GM12878 (cell line): ENCODE data around the gene PIP5K1A. TPM values are rescaled to one million over a fixed set of nuclear protein-coding genes. Genes with fewer than 3 reads are reported as not detected.
A peak's percentile ranks its signal among the peaks of the same experiment; 100 is the strongest.

ENCODE experiments used
- ETV6 ChIP-seq, 2 experiments: fragments of 450-650 bp in 1 of 2; IDR thresholded peaks in 1 of 2; conservative IDR thresholded peaks in 1 of 2; 2 replicates each; pipeline ENCODE4 v1.6.1; 2014; ENCODE audit warnings: antibody characterized with exemption in 1 of 2, borderline replicate concordance in 1 of 2, low read depth in 1 of 2, mild to moderate bottlenecking in 1 of 2, moderate library complexity in 1 of 2
- MXI1 ChIP-seq: fragments of 150-350 bp; IDR thresholded peaks from 2 replicates; pipeline ENCODE4 v1.6.1; 2011; ENCODE audit warnings: low read depth, mild to moderate bottlenecking, inconsistent platforms, low read length, improper control_type of control experiment
- NFIC ChIP-seq: IDR thresholded peaks from 2 replicates; pipeline ENCODE4 v1.6.1; 2012; ENCODE audit warnings: low read depth, mild to moderate bottlenecking, inconsistent platforms, low read length, moderate library complexity
- PML ChIP-seq: IDR thresholded peaks from 2 replicates; pipeline ENCODE4 v1.6.1; 2012; ENCODE audit warnings: low read length, inconsistent platforms
- SMAD1 ChIP-seq: fragments of 450-650 bp; IDR thresholded peaks from 2 replicates; pipeline ENCODE4 v1.6.1; 2018; ENCODE audit warnings: mild to moderate bottlenecking, low read depth; ENCODE audit not compliant: partially characterized antibody
- TCF7 ChIP-seq: IDR thresholded peaks from 2 replicates; pipeline ENCODE4 v1.6.1; 2014; ENCODE audit warnings: antibody characterized with exemption, borderline replicate concordance
- ZNF207 ChIP-seq: fragments of 450-650 bp; IDR thresholded peaks from 2 replicates; pipeline ENCODE4 v1.6.1; 2014; ENCODE audit warnings: antibody characterized with exemption, mild to moderate bottlenecking, borderline replicate concordance
- ZNF24 ChIP-seq: fragments of 450-650 bp; IDR thresholded peaks from 2 replicates; pipeline ENCODE4 v1.6.1; 2017; ENCODE audit warnings: antibody characterized with exemption, mild to moderate bottlenecking
- ZSCAN29 ChIP-seq: fragments of 450-650 bp; IDR thresholded peaks from 2 replicates; pipeline ENCODE4 v1.6.1; 2017; ENCODE audit warnings: mild to moderate bottlenecking, moderate library complexity
- polyA plus RNA-seq, 11 experiments: library from polyadenylated mRNA; depleted of rRNA in 4 of 11; unstranded in 6 of 11; stranded (reverse) in 5 of 11; fragments of >200 nt; fragmentation: Nextera tagmentation in 4 of 11; fragmentation: Illumina TruSeq in 1 of 11; extraction: Ambion mirVana in 4 of 11; extraction: Trizol in 1 of 11; gene quantifications; 1 replicate in 1 of 11; 2 replicates in 10 of 11; pipeline versions ENCODE4 v1.2.1 to v1.2.3, GENCODE V29; 2011 to 2016; ENCODE audit warnings: inconsistent platforms in 2 of 11, missing spikeins in 2 of 11, low read depth in 1 of 11
- total RNA-seq, 4 experiments: library from RNA; depleted of rRNA in 3 of 4; stranded (reverse); fragments of >200 nt in 3 of 4; fragmentation: Illumina TruSeq in 1 of 4; extraction: Trizol in 1 of 4; gene quantifications; 2 replicates each; pipeline versions ENCODE4 v1.2.1 to v1.2.3, GENCODE V29; 2013 to 2021
- TF ChIP-seq, protein P1 (sequence below): fragments of 450-650 bp; formaldehyde crosslinking; IDR thresholded peaks from 2 replicates; pipeline ENCODE4 v1.4.0; 2022; ENCODE audit warnings: mild to moderate bottlenecking, moderate library complexity
- TF ChIP-seq, protein P2 (sequence below): fragments of 450-650 bp; conservative IDR thresholded peaks from 2 replicates; pipeline ENCODE4 v1.6.1; 2017; ENCODE audit warnings: mild to moderate bottlenecking, moderate library complexity
- TF ChIP-seq, protein P3 (sequence below), 3 experiments: IDR thresholded peaks in 2 of 3; conservative IDR thresholded peaks in 1 of 3; 2 replicates each; pipeline ENCODE4 v1.5.1; 2011; ENCODE audit warnings: low read depth in 3 of 3, low read length in 3 of 3, mild to moderate bottlenecking in 3 of 3, control low read depth in 2 of 3, moderate library complexity in 2 of 3, inconsistent platforms in 1 of 3, mixed read lengths in 1 of 3; ENCODE audit not compliant: control insufficient read depth in 2 of 3, insufficient read depth in 1 of 3; ENCODE audit errors: extremely low read depth in 1 of 3
- TF ChIP-seq, protein P4 (sequence below): IDR thresholded peaks from 2 replicates; pipeline ENCODE4 v1.6.1; 2012; ENCODE audit warnings: low read depth, low read length, improper control_type of control experiment
- TF ChIP-seq, protein P5 (sequence below): fragments of 450-650 bp; IDR thresholded peaks from 2 replicates; pipeline ENCODE4 v1.6.1; 2014; ENCODE audit warnings: mild to moderate bottlenecking

The PIP5K1A gene
- total and polyA plus RNA-seq, 10 of the 15 experiments (the other 5 are each of a cell fraction or from before 2014, with no cell fraction given): 4.5 to 114 (median 51.5) TPM

DNA sequence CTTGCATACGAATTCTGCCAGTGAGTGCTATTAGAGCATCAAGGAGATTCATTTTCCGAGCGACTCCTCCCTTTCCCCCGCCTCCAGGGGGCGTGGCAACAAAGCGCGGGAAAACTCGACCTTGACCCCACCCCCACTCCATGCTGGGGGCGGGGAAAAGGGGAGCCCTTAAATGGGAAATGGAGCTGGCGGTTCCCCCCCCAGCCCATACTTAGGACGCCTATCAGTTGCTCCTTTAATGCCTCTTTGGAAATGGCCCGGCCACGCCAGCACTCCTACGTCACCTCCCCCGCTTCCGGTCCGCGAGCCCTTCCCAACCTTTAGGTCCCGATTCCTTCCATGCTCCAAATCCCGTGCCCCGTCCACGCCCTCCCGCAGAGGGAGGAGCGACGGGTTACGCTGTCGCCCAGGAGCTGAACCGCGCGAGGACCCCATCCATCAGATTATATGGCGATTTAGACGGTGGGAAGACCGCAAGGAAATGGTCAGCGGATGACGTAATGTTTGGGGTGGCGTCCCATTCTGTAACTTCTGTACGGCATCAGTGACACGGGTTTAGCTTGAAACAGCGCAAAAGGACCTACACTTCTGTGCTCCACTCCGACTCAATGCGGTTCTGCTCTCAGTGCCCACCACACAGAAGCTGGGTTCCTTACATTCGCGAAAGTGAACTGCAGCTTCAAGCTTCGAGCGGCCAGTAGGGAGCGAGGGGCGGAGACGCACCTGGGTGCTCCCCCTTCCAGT is 83.0 kb downstream of the PIP5K1A start (continued):
- TF ChIP-seq, protein P1, sequence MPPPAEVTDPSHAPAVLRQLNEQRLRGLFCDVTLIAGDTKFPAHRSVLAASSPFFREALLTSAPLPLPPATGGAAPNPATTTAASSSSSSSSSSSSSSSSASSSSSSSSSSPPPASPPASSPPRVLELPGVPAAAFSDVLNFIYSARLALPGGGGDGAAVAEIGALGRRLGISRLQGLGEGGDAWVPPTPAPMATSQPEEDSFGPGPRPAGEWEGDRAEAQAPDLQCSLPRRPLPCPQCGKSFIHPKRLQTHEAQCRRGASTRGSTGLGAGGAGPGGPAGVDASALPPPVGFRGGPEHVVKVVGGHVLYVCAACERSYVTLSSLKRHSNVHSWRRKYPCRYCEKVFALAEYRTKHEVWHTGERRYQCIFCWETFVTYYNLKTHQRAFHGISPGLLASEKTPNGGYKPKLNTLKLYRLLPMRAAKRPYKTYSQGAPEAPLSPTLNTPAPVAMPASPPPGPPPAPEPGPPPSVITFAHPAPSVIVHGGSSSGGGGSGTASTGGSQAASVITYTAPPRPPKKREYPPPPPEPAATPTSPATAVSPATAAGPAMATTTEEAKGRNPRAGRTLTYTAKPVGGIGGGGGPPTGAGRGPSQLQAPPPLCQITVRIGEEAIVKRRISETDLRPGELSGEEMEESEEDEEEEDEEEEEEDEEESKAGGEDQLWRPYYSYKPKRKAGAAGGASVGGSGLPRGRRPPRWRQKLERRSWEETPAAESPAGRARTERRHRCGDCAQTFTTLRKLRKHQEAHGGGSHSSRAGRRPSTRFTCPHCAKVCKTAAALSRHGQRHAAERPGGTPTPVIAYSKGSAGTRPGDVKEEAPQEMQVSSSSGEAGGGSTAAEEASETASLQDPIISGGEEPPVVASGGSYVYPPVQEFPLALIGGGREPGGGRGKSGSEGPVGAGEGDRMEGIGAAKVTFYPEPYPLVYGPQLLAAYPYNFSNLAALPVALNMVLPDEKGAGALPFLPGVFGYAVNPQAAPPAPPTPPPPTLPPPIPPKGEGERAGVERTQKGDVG (CRISPR knock-in tag): peak; percentile 79; the same call in 1 of the 2 replicates
- no peak for TF ChIP-seq ZNF24
- TF ChIP-seq, protein P2, sequence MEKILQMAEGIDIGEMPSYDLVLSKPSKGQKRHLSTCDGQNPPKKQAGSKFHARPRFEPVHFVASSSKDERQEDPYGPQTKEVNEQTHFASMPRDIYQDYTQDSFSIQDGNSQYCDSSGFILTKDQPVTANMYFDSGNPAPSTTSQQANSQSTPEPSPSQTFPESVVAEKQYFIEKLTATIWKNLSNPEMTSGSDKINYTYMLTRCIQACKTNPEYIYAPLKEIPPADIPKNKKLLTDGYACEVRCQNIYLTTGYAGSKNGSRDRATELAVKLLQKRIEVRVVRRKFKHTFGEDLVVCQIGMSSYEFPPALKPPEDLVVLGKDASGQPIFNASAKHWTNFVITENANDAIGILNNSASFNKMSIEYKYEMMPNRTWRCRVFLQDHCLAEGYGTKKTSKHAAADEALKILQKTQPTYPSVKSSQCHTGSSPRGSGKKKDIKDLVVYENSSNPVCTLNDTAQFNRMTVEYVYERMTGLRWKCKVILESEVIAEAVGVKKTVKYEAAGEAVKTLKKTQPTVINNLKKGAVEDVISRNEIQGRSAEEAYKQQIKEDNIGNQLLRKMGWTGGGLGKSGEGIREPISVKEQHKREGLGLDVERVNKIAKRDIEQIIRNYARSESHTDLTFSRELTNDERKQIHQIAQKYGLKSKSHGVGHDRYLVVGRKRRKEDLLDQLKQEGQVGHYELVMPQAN: peak; percentile 97
- TF ChIP-seq MXI1: 0 out of 2 replicates have a peak, but pooled peaks have one; percentile 15
- no peak for TF ChIP-seq ZSCAN29
- TF ChIP-seq, protein P3, sequence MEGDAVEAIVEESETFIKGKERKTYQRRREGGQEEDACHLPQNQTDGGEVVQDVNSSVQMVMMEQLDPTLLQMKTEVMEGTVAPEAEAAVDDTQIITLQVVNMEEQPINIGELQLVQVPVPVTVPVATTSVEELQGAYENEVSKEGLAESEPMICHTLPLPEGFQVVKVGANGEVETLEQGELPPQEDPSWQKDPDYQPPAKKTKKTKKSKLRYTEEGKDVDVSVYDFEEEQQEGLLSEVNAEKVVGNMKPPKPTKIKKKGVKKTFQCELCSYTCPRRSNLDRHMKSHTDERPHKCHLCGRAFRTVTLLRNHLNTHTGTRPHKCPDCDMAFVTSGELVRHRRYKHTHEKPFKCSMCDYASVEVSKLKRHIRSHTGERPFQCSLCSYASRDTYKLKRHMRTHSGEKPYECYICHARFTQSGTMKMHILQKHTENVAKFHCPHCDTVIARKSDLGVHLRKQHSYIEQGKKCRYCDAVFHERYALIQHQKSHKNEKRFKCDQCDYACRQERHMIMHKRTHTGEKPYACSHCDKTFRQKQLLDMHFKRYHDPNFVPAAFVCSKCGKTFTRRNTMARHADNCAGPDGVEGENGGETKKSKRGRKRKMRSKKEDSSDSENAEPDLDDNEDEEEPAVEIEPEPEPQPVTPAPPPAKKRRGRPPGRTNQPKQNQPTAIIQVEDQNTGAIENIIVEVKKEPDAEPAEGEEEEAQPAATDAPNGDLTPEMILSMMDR (IDR thresholded peaks at IDR 0.05 in 2 of 3, conservative IDR thresholded peaks at IDR 0.05 in 1 of 3; ENCODE audit: control insufficient read depth in 2 of 3, extremely low read depth in 1 of 3, insufficient read depth in 1 of 3, low read depth in 3 of 3, low read length in 3 of 3): no peak; a peak in 1 of 6 replicates
- TF ChIP-seq ETV6 (conservative IDR thresholded peaks at IDR 0.05 in 1 of 2, IDR thresholded peaks at IDR 0.05 in 1 of 2; ENCODE audit: borderline replicate concordance in 1 of 2, low read depth in 1 of 2): no peak
- TF ChIP-seq, protein P4, sequence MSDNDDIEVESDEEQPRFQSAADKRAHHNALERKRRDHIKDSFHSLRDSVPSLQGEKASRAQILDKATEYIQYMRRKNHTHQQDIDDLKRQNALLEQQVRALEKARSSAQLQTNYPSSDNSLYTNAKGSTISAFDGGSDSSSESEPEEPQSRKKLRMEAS: peak; percentile 11; the same call in 1 of the 2 replicates
- TF ChIP-seq, protein P5, sequence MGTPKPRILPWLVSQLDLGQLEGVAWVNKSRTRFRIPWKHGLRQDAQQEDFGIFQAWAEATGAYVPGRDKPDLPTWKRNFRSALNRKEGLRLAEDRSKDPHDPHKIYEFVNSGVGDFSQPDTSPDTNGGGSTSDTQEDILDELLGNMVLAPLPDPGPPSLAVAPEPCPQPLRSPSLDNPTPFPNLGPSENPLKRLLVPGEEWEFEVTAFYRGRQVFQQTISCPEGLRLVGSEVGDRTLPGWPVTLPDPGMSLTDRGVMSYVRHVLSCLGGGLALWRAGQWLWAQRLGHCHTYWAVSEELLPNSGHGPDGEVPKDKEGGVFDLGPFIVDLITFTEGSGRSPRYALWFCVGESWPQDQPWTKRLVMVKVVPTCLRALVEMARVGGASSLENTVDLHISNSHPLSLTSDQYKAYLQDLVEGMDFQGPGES: no peak
- peak; percentile 52; the same call in 1 of the 2 replicates for TF ChIP-seq NFIC
- peak; percentile 61 for TF ChIP-seq SMAD1
- peak; percentile 95 for TF ChIP-seq ZNF207
- TF ChIP-seq TCF7: no peak
- peak; percentile 62 for TF ChIP-seq PML
